Stimulated activated CD8-positive, alpha-beta memory T cell treated with anti-CD3 and anti-CD28 coated beads, Interleukin-4, amount 100 ng/mL, for 24 hours (primary cell): Measurements from ENCODE around the gene LAPTM5.
A peak's percentile ranks its signal among the peaks of the same experiment; 100 is the strongest.

ENCODE experiments used
- DNase-seq: peaks from one replicate; pipeline ENCODE4 v3.0.0-alpha.2; 2020; ENCODE audit warnings: low read depth

Gene LAPTM5

GRCh38 chr1:30714536-30715090 lies 43.0 kb downstream of the LAPTM5 start:
- DNase-seq, result no peak

- no peak for DNase-seq
Measured at GRCh38 chr1:30714025-30714424, 43.5 kb downstream of the LAPTM5 start.

- no peak for DNase-seq
Measured at GRCh38 chr1:30713311-30713710, 44.3 kb downstream of the LAPTM5 start.

- DNase-seq, result no peak
Measured at GRCh38 chr1:30712583-30712982, 45.0 kb downstream of the LAPTM5 start.

GRCh38 chr1:30710407-30710806 lies 47.2 kb downstream of the LAPTM5 start:
- no peak for DNase-seq

- DNase-seq, result no peak
Measured at GRCh38 chr1:30708361-30708728, 49.2 kb downstream of the LAPTM5 start.

DNA sequence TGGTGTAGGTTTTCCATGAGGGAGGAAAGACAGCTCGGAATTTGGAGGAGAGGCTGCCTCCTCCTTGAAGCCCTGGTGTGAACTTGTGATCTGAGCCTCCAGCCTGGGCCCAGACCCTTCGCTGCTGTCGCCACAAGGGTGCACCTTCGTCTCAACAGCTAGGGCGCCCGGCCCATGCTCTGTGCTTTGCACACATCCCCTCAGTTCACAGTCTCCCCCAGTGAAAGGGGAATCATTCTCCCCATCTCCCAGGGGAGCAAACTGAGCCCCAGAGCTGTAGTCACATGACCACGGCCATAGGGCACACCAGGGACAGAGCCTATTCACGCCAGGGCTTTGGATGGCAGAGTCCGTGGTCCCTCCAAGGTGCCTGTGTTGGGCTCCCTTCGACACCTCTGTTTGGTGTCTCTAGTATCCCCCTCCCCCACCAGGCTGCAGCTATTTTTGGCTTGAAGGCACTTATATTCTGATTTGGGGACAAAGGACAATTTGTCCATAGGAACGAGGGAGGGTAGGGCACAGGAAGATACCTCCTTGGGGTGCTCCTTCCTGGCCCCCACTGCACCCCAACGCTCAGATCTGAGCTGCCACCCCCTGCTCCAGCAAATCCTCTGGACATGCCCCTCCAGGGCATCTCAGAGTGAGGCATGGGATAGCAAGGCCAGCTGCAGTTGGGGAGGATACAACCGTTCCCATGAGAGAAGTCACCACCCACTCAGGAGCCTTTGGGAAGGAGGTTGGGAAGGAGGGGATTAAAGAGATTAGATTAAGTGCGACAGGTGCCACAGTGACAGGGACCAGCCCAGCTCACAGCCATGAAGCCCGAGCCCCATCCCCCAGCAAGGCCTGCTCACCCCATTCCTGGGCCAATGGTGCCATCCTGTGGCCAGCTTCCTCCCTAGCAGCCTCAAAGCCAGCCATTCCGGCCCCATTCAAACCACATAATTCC lies 49.9 kb downstream of the LAPTM5 start:
- peak; percentile 50 for DNase-seq

GRCh38 chr1:30706528-30706927 lies 51.0 kb downstream of the LAPTM5 start:
- no peak for DNase-seq

DNA sequence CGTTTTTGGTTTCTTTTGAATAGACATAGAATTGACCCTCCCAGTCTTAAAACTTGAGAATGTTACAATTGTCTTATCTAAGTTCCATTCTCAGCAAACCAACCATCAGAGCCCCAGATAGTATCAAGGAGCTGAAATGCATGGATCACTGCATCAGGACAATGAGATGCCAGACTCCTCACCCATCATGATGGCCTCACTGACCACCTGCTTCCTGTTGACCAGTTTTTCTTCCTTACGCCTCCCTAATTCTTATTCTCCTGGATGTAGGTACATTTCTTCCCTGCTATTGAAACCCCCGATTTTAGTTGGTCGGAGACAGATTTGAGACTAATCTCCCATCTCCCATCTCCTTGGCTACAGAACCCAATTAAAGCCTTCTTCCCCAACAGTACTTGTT lies 51.9 kb downstream of the LAPTM5 start:
- no peak for DNase-seq

DNA sequence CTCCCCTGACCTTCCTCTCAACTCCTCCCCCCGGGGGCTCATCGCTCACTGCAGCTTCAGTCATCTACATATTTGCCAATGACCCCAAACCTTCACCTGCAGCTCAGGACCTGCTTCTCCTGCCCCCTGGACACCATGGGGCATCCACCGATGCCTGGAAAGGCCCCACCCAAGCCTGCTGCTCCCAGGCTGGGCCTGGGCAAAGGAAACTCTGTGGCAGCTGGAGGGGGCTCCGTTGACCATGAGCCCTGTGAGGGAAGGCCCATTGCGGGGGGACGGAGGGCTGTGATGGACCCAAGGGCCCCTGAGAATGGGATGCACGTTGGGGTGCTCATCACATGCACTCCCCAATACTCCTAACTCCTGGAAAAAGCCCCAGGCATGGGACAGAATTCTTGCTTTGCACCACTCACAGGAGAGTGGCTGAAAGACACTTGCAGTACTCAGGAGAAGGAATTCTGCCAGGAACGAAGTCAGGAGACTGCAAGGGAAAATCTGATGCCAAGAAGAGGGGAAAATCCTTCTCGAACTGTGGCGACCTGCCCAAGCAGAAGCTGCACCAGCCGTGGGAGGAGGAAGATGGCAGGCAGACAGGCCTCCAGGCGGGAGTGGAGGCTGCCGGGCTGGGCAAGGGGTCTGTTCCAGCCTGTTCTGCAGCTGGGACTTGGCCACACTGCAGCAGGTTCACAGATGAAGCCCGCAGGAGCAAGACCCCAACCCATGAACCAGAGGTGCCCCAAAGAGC lies 52.6 kb downstream of the LAPTM5 start:
- no peak for DNase-seq

DNA sequence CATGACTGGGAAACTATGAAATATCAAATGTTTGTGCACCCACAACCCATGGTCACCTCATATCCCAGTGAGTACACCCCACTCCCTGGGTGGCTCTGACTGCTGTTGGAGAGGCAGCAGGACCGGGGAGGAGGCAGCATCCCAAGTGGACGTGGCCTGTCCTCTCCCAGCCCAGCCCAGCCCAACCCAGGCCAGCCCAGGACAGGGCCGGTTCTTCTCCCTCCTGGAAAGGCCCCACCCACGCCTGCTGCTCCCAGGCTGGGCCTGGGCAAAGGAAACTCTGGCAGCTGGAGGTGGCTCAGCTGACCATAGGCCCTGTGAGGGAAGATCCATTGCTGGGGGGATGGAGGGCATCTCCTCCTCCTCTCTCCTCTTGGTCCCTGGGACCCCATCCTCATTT lies 53.3 kb downstream of the LAPTM5 start:
- DNase-seq, result no peak

DNA sequence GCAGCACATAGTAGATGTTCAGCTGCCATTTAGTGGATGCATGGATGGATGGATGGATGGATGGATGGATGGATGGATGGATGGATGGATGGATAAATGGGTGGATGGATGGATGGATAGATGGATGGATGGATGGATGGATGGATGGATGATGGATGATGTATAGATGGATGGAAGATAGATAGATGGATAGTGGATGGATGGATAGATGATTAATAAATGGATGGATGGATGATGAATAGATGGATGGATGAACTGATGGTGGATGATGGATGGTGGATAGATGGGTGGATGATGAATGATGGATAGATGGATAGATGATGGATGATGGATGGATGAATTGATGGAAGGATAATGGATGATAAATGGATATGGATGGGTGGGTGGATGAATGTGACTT lies 54.8 kb downstream of the LAPTM5 start:
- DNase-seq, result no peak

DNA sequence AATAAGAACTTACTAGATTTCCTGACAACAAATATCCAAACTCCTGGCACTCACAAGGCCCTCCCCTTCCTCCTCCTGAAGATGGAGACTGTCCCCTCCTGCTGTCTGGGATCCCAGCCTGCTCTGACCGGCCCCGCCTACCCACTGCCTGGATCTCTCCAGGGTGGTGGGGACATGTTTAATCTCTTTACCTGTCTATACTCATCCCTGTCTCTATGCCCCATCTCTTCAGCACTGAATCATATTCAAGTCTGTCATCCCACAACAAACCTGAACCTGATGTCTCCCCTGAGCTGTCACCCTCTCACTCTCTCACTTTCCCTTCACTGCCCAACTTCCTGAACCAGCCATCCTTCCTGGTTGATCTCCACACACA lies 56.3 kb downstream of the LAPTM5 start:
- DNase-seq, result no peak

GRCh38 chr1:30700528-30701257 lies 56.9 kb downstream of the LAPTM5 start:
- DNase-seq, result no peak

GRCh38 chr1:30699762-30700161 lies 57.8 kb downstream of the LAPTM5 start:
- DNase-seq, result no peak

- no peak for DNase-seq
Measured at GRCh38 chr1:30698401-30698981, 59.1 kb downstream of the LAPTM5 start.

- no peak for DNase-seq
Measured at GRCh38 chr1:30697571-30698376, 59.8 kb downstream of the LAPTM5 start.

- no peak for DNase-seq
Measured at GRCh38 chr1:30696831-30697230, 60.7 kb downstream of the LAPTM5 start.

- no peak for DNase-seq
Measured at GRCh38 chr1:30695439-30695841, 62.1 kb downstream of the LAPTM5 start.

DNA sequence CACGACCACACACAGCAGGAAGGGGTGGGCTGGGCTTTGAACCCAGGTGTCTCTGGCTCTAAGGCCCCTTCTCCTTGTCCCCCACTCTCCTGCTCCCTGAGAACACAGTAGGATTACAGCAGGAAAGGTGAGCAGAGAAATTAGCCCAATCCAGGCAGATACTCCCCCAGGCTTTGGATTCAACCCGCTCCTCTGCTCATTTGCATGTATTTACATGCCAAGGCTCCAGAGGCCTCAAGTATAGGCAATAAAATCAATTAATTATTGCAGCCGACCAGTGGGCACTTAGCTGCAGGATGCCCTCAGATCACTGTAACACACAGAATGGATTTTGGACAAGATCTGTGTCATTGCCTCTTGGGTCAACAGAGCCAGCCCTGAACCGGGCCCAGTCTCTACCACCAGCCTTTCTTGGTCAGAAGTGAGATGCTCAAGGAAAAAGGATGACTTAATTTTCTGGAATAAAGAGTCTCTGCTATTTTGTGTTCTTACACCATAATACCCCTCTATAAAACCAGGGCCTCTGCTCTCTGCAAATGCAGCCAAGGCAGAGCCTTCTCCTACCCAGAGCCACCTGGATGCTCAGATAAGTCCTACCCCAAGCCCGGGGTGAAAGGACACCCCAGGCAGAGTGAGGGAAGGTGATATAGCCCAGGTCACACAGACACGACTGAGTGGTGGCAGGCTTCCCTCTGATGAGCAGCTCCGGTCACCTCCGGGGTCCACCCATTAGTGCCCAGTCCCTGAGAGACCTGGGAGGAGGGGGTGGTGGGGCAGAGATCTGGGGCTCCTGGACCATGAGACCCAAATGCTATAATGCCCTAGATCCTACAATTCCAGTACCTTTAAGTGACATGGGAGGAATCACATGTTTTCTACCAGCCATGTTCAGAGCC lies 63.0 kb downstream of the LAPTM5 start:
- no peak for DNase-seq
